Upper lobe of right lung (tissue), 1 donor: ENCODE results near the gene GLP2R. TPM values are rescaled to one million over a fixed set of nuclear protein-coding genes. Genes with fewer than 3 reads are reported as not detected.

Experiments
- ATAC-seq: fragments of 200-7000 bp; cut with Tn5 transposase; one replicate; pipeline ENCODE4 v1.9.1; 2020; ENCODE audit warnings: mild to moderate bottlenecking, moderate library complexity
- DNase-seq: peaks from one replicate; pipeline ENCODE4 v3.0.0-alpha.2; 2020
- H3K27ac ChIP-seq: fragments of 200-600 bp; one replicate; pipeline ENCODE4 v1.8.0; 2022
- H3K27me3 ChIP-seq: fragments of 200-600 bp; one replicate; pipeline ENCODE4 v1.8.0; 2022; ENCODE audit warnings: mild to moderate bottlenecking
- H3K36me3 ChIP-seq: fragments of 200-600 bp; one replicate; pipeline ENCODE4 v1.8.0; 2022
- H3K4me1 ChIP-seq: fragments of 200-600 bp; one replicate; pipeline ENCODE4 v1.8.0; 2022
- H3K4me3 ChIP-seq: fragments of 200-600 bp; one replicate; pipeline ENCODE4 v1.8.0; 2022; ENCODE audit warnings: mild to moderate bottlenecking
- H3K9me3 ChIP-seq: fragments of 200-600 bp; one replicate; pipeline ENCODE4 v1.8.0; 2022
- CTCF ChIP-seq: fragments of 200-600 bp; IDR thresholded peaks from one replicate; pipeline ENCODE4 v1.8.0; 2022; ENCODE audit warnings: antibody characterized with exemption
- intact Hi-C: fragments of 100-400 bp; cut with DNase I; formaldehyde crosslinking; loops from one replicate; pipeline ENCODE4 v1.11.0; 2022
- total RNA-seq: library from RNA; stranded (reverse); fragmentation: NEBNext Ultra II Directional; extraction: Animal tissue kit (Norgen Biotek cat#: 25700); gene quantifications from one replicate; pipeline ENCODE4 v1.2.1, GENCODE V29; 2021
- donor health status: DM: no; HTN: yes; CAD: no; lungs with severe emphysema.

The GLP2R gene
- total RNA-seq, 1 donor from 2014 or later = 1.8 TPM

GRCh38 chr17:9911089-9911488 lies 85.4 kb downstream of the GLP2R start:
- Histone ChIP-seq H3K36me3 (no peaks in the 10 kb centered on the region), H3K27ac (no peak overlapping the region), H3K4me1 (no peaks in the 10 kb centered on the region), H3K4me3 (no peak overlapping the region), H3K9me3 (no peaks in the 10 kb centered on the region), H3K27me3 (no peaks in the 10 kb centered on the region)
- no peak for DNase-seq
- intact Hi-C loops = no loop called here
- no peak for TF ChIP-seq CTCF
- ATAC-seq = no peak

GRCh38 chr17:9912121-9913099 lies 86.7 kb downstream of the GLP2R start:
- Histone ChIP-seq H3K27me3 (no peaks in the 10 kb centered on the region), H3K9me3 (no peaks in the 10 kb centered on the region), H3K4me3 (no peak overlapping the region), H3K36me3 (no peaks in the 10 kb centered on the region), H3K27ac (no peak overlapping the region), H3K4me1 (no peaks in the 10 kb centered on the region)
- DNase-seq (no peak), ATAC-seq (no peak)
- TF ChIP-seq CTCF = no peak
- intact Hi-C loops = no loop called here

- TF ChIP-seq CTCF = no peak
- ATAC-seq = no peak
- Histone ChIP-seq H3K27me3 (no peaks in the 10 kb centered on the region), H3K9me3 (no peaks in the 10 kb centered on the region), H3K27ac (no peak overlapping the region), H3K4me3 (no peak overlapping the region), H3K36me3 (peaks cover 8% of the 10 kb centered on the region), H3K4me1 (no peaks in the 10 kb centered on the region)
- DNase-seq = no peak
- intact Hi-C loops = no loop called here
Observed at GRCh38 chr17:9913476-9913875, 87.8 kb downstream of the GLP2R start.

- no peak for ATAC-seq
- Histone ChIP-seq H3K36me3 (peaks cover 22% of the 10 kb centered on the region), H3K27me3 (no peaks in the 10 kb centered on the region), H3K4me1 (no peaks in the 10 kb centered on the region), H3K9me3 (no peaks in the 10 kb centered on the region), H3K4me3 (no peak overlapping the region), H3K27ac (no peak overlapping the region)
- intact Hi-C loops = no loop called here
- DNase-seq = no peak
- TF ChIP-seq CTCF = no peak
Observed at GRCh38 chr17:9916108-9916507, 90.4 kb downstream of the GLP2R start.

- Histone ChIP-seq H3K9me3 (no peaks in the 10 kb centered on the region), H3K36me3 (peaks cover 22% of the 10 kb centered on the region), H3K4me1 (no peaks in the 10 kb centered on the region), H3K4me3 (no peak overlapping the region), H3K27ac (no peak overlapping the region), H3K27me3 (no peaks in the 10 kb centered on the region)
- no peak for DNase-seq
- TF ChIP-seq CTCF = no peak
- no peak for ATAC-seq
- intact Hi-C loops = no loop called here
Observed at GRCh38 chr17:9917131-9917530, 91.4 kb downstream of the GLP2R start.
